HepG2 (cell line): ENCODE data around the gene TMEM62.

Experiments used
- CREBL2 ChIP-seq: sonication (generic); formaldehyde crosslinking; IDR thresholded peaks from 2 replicates; pipeline ENCODE4 v1.8.1; 2023; ENCODE audit warnings: missing genetic modification reagents, mild to moderate bottlenecking, borderline replicate concordance
- CTCF ChIP-seq: sonication (generic); formaldehyde crosslinking; IDR thresholded peaks from 2 replicates; pipeline ENCODE4 v1.5.0; 2020; ENCODE audit warnings: mild to moderate bottlenecking, missing genetic modification reagents, moderate library complexity
- GATAD2A ChIP-seq: IDR thresholded peaks from 2 replicates; pipeline ENCODE4 v1.6.1; 2016
- MTA1 ChIP-seq: sonication (generic); formaldehyde crosslinking; IDR thresholded peaks from 2 replicates; pipeline ENCODE4 v1.4.0; 2020; ENCODE audit warnings: missing genetic modification reagents, mild to moderate bottlenecking, borderline replicate concordance
- NFE2L2 ChIP-seq: fragments of 150-350 bp; IDR thresholded peaks from 2 replicates; pipeline ENCODE4 v1.6.1; 2014; ENCODE audit warnings: low read length
- POLR2A ChIP-seq, 2 experiments: IDR thresholded peaks; 2 replicates each; pipeline ENCODE4 v1.6.1; 2011; ENCODE audit warnings: low read depth in 2 of 2, low read length in 2 of 2, mild to moderate bottlenecking in 1 of 2, moderate library complexity in 1 of 2; ENCODE audit not compliant: insufficient read depth in 1 of 2
- ZKSCAN1 ChIP-seq: fragments of 150-350 bp; IDR thresholded peaks from 2 replicates; pipeline ENCODE4 v1.6.1; 2014; ENCODE audit warnings: low read length
- ZMAT3 ChIP-seq: sonication (generic); formaldehyde crosslinking; conservative IDR thresholded peaks from 2 replicates; pipeline ENCODE4 v1.7.0; 2021; ENCODE audit warnings: missing genetic modification reagents
- ZNF557 ChIP-seq: sonication (generic); formaldehyde crosslinking; IDR thresholded peaks from 2 replicates; pipeline ENCODE4 v1.4.0; 2020; ENCODE audit warnings: missing genetic modification reagents
- ZNF850 ChIP-seq: sonication (generic); formaldehyde crosslinking; conservative IDR thresholded peaks from 2 replicates; pipeline ENCODE4 v1.9.0; 2021; ENCODE audit warnings: mild to moderate bottlenecking, missing genetic modification reagents

- TF ChIP-seq POLR2A (IDR thresholded peaks at IDR 0.05; ENCODE audit: insufficient read depth in 1 of 2, low read depth in 2 of 2, low read length in 2 of 2) (no peak), CREBL2 (no peak), ZMAT3 (CRISPR knock-in tag) (no peak), CTCF (CRISPR knock-in tag) (no peak), GATAD2A (CRISPR knock-in tag) (no peak), ZKSCAN1 (no peak), NFE2L2 (no peak), MTA1 (CRISPR knock-in tag) (no peak), ZNF850 (CRISPR knock-in tag) (no peak), ZNF557 (CRISPR knock-in tag) (no peak)
Measured at GRCh38 chr15:43150191-43150929, 17.0 kb downstream of the TMEM62 start.
